Measurements from ENCODE around the gene AWAT2. TPM values are rescaled to one million over a fixed set of nuclear protein-coding genes. Genes with fewer than 3 reads are reported as not detected.

The AWAT2 gene
- total RNA-seq, 1 donor from 2014 or later, result not detected

DNA sequence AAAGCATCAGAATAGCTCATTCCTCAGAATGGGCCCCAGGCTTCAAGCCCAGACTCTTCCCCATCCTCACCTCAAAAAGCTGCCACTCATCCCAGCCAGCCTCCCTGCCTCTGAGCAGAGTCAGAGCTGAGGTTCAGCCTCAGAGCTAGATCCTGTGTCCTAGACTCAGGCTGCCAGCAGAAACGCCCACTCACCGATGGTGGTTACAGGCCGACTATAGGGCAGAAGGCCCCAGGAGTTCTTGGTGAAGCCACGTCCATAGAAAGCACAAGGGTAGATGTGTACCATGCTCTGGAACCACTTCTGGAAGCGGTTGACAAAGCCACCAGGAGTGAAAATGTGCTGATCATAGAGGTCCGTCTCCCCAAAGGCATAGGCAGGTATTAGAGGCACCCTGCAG is 7.7 kb downstream of the AWAT2 start:
- Histone ChIP-seq H3K27me3 (no peaks in the 10 kb centered on the region), H3K27ac (no peak overlapping the region), H3K36me3 (no peaks in the 10 kb centered on the region), H3K4me3 (no peak overlapping the region), H3K4me1 (no peaks in the 10 kb centered on the region), H3K9me3 (no peaks in the 10 kb centered on the region)
- no peak for DNase-seq (ENCODE audit: low spot score in 2 of 2)
- intact Hi-C loops (cut with DNase I), result no loop called here
- TF ChIP-seq, protein P1, sequence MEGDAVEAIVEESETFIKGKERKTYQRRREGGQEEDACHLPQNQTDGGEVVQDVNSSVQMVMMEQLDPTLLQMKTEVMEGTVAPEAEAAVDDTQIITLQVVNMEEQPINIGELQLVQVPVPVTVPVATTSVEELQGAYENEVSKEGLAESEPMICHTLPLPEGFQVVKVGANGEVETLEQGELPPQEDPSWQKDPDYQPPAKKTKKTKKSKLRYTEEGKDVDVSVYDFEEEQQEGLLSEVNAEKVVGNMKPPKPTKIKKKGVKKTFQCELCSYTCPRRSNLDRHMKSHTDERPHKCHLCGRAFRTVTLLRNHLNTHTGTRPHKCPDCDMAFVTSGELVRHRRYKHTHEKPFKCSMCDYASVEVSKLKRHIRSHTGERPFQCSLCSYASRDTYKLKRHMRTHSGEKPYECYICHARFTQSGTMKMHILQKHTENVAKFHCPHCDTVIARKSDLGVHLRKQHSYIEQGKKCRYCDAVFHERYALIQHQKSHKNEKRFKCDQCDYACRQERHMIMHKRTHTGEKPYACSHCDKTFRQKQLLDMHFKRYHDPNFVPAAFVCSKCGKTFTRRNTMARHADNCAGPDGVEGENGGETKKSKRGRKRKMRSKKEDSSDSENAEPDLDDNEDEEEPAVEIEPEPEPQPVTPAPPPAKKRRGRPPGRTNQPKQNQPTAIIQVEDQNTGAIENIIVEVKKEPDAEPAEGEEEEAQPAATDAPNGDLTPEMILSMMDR (IDR thresholded peaks at IDR 0.05), result no peak

- intact Hi-C loops (cut with DNase I), result no loop called here
- TF ChIP-seq, protein P1 (IDR thresholded peaks at IDR 0.05), result no peak
These were observed 10.0 kb downstream of the AWAT2 start for GRCh38 chrX:70039758-70040157.

DNA sequence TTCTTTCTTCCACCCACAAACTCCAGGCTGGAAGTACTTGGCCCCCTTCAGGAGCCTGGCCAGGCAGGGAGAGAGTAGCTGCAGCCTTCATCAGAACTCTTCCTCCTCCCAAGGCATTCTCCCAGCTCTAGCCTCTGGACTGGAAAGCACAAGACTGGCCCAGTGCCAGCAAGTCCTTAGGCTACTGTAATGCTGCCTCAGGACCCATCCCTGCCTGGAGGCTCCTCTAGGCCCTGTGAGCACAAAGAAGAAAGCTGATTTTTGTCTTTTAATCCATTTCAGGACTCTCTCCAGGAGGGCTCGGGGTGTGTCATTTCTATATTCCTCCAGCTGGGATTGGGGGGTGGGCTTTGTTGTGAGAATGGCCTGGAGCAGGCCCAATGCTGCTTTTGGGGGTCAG is 10.8 kb downstream of the AWAT2 start:
- no peaks in the 10 kb centered on the region for H3K27me3 ChIP-seq
- no peaks in the 10 kb centered on the region for H3K9me3 ChIP-seq
- DNase-seq (ENCODE audit: low spot score in 2 of 2), result no peak
- no peak overlapping the region for H3K4me3 ChIP-seq
- H3K27ac ChIP-seq, result no peak overlapping the region
- no peaks in the 10 kb centered on the region for H3K4me1 ChIP-seq
- H3K36me3 ChIP-seq, result no peaks in the 10 kb centered on the region
- intact Hi-C loops (cut with DNase I), result no loop called here
- TF ChIP-seq, protein P1 (IDR thresholded peaks at IDR 0.05), result no peak

More at GRCh38 chrX:70039758-70040157, 10.0 kb downstream of the AWAT2 start:
- H3K36me3 ChIP-seq, result no peaks in the 10 kb centered on the region
- H3K4me3 ChIP-seq, result no peak overlapping the region
- no peaks in the 10 kb centered on the region for H3K27me3 ChIP-seq
- H3K4me1 ChIP-seq, result no peaks in the 10 kb centered on the region
- H3K9me3 ChIP-seq, result no peaks in the 10 kb centered on the region
- H3K27ac ChIP-seq, result no peak overlapping the region
- no peak for DNase-seq (ENCODE audit: low spot score in 2 of 2)

GRCh38 chrX:70038515-70038914 is 11.2 kb downstream of the AWAT2 start:
- no peak for DNase-seq (ENCODE audit: low spot score in 2 of 2)
- no peaks in the 10 kb centered on the region for H3K36me3 ChIP-seq
- TF ChIP-seq, protein P1 (IDR thresholded peaks at IDR 0.05), result no peak
- no peak overlapping the region for H3K4me3 ChIP-seq
- no peaks in the 10 kb centered on the region for H3K9me3 ChIP-seq
- H3K27ac ChIP-seq, result no peak overlapping the region
- no peaks in the 10 kb centered on the region for H3K4me1 ChIP-seq
- intact Hi-C loops (cut with DNase I), result no loop called here
- H3K27me3 ChIP-seq, result no peaks in the 10 kb centered on the region

GRCh38 chrX:70034646-70035045 is 15.1 kb downstream of the AWAT2 start:
- no peak for DNase-seq (ENCODE audit: low spot score in 2 of 2)
- no peak overlapping the region for H3K27ac ChIP-seq
- no peaks in the 10 kb centered on the region for H3K27me3 ChIP-seq
- TF ChIP-seq, protein P1 (IDR thresholded peaks at IDR 0.05), result no peak
- H3K36me3 ChIP-seq, result no peaks in the 10 kb centered on the region
- no peak overlapping the region for H3K4me3 ChIP-seq
- H3K9me3 ChIP-seq, result no peaks in the 10 kb centered on the region
- H3K4me1 ChIP-seq, result no peaks in the 10 kb centered on the region
- intact Hi-C loops (cut with DNase I), result no loop called here
